SK-N-MC (cell line): ENCODE results near the gene KRTAP20-2.

Experiments used
- EZH2 ChIP-seq: fragments of 200-600 bp; sonication (generic); IDR thresholded peaks from one replicate; pipeline ENCODE4 v1.6.1; 2017; ENCODE audit warnings: antibody characterized with exemption
- FOXP2 ChIP-seq: optimal IDR thresholded peaks from 2 replicates; pipeline ENCODE3; 2011; ENCODE audit warnings: mild to moderate bottlenecking, moderate library complexity; ENCODE audit not compliant: insufficient read depth; ENCODE audit errors: extremely low read length, control extremely low read depth
- POLR2AphosphoS5 ChIP-seq: IDR thresholded peaks from 2 replicates; pipeline ENCODE4 v1.6.1; 2012; ENCODE audit warnings: mild to moderate bottlenecking, low read depth, low read length, borderline replicate concordance

DNA sequence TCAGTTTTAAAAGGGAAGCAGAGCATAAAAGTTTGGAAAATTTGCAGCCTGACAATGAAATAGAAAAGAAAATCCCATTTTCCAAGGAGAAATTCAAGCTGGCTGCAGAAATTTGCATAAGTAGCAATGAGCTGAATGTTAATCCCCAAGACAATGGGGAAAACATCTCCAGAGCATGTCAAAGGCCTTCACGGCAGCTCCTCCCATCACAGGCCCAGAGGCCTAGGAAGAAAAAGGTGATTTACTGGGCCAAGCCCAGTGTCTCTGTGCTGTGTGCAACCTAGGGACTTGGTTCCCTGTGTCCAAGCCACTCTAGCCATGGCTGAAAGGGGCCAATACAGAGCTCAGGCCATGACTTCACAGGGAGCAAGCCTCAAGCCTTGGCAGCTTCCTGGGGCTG is 33.8 kb downstream of the KRTAP20-2 start:
- TF ChIP-seq POLR2AphosphoS5, result no peak
- TF ChIP-seq EZH2, result no peak
- no peak for TF ChIP-seq FOXP2
